NCI-H128 (cell line): ENCODE results near the gene FRAT2.
"Not testable (repeated sequence)": the region's sequence is repeated elsewhere in the genome, so short reads cannot be mapped to it uniquely, and the experiment has no call there.

ENCODE experiments used
- DNase-seq: peaks from one replicate; lab custom pipeline; 2025; ENCODE audit not compliant: unreplicated experiment; lab: John Stamatoyannopoulos, UW

The FRAT2 gene

DNA sequence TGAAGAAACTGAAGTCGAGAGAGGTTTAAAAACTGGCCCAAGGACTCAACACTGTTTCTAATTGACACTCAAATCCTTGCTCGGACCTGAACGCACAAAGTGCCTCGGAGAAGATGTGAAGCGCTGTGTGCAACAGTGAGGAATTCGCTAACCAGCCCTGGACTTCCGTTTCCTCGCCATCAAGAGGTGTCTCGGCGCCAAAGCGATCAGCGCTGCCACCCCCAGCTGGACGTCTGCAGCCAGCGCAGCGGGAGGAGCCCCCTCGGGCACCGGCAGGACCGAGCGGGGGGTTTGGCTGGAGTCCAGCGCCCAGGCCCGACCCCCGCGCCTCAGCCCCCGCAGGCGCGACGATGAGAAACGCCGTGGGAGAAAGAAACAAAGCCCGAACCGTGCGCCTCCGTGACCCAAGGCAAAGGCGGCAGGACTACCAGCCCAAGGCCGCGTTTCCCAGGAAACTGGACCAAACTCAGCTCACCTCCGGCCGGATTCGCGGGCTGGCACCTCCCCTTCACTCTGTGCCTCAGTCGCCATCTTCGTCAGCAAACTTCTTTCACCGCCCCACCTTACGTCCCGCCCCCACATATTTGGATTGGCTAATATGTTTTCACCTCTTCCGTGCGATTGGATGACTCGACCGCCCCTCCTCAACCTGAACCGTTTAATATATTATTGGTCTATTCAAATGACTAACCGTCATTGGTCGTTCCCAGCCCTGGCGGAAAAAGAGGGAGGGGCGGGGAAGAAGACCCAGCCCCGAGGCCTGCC lies 42.2 kb downstream of the FRAT2 start, which contains the start of gene ARHGAP19:
ARHGAP19 (minus strand) TSS at position 541 of the 765 bp plus-strand sequence; CDS start at position 531, 10 bp downstream.
- DNase-seq: peak; percentile 82

DNA sequence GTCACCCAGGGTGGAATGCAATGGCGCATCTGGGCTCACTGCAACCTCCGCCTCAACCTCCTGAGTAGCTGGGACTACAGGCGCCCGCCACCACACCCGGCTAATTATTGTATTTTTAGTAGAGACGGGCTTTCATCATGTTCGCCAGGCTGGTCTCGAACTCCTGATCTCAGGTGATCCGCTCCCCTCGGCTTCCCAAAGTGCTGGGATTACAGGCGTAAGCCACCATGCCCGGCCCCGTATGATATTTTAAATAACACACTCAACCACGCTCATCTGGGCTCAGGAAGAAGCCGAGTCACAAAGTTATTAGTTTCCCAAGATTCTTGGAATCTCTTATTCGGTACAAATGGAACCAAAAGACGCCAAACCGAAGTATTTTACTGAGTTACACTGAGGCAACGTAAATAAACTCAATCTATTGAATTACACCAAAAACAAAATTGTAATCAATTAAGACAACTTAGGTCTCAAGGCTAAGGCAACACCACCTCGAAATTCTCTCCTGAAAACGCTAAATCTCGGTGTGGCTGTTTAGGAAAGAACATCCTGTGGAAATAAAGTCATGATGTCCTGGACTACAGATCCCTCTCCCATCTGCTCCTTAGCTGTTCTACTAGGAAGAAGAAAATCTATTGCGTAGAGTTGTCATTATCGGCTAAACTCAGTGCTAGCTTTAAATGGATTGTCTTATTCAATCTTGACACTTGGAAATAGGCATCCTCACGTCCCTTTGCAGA lies 43.0 kb downstream of the FRAT2 start:
- DNase-seq: no peak

DNA sequence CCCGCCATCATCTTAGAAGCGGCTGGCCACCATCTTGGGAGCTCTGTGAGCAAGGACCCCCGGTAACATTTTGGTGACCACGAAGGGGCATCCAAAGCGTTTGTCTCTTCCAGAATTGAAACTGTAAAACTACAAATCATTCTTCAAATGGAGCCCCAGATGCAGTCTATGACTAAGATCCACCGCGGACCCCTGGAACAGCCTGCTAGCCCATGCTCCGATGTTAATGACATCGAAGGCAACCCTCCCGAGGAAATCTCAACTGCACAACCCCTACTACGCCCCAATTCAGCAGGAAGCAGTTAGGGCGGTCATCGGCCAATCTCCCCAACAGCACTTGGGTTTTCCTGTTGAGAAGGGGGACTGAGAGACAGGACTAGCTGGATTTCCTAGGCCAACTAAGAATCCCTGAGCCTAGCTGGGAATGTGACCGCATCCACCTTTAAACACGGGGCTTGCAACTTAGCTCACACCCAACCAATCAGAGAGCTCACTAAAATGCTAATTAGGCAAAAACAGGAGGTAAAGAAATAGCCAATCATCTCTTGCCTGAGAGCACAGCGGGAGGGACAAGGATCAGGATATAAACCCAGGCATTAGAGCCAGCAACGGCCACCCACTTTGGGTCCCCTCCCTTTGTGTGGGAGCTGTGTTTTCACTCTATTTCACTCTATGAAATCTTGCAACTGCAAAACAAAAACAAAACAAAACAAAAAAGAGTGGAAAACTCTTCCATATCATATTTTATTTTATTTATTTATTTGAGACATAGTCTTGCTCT lies 43.8 kb downstream of the FRAT2 start:
- DNase-seq: not testable (repeated sequence)

DNA sequence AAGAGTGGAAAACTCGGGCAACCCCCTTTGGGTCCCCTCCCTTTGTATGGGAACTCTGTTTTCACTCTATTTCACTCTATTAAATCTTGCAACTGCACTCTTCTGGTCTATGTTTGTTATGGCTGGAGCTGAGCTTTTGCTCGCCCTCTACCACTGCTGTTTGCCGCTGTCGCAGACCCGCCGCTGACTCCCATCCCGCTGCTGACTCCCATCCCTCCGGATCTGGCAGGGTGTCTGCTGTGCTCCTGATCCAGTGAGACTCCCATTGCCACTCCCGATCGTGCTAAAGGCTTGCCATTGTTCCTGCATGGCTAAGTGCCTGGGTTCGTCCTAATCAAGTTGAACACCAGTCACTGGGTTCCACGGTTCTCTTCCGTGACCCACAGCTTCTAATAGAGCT lies 44.5 kb downstream of the FRAT2 start:
- not testable (repeated sequence) for DNase-seq
